Lung (tissue), 16 donors: Measurements from ENCODE around the gene POU5F1. TPM values are rescaled to one million over a fixed set of nuclear protein-coding genes. Genes with fewer than 3 reads are reported as not detected.
A peak's percentile ranks its signal among the peaks of the same experiment; 100 is the strongest.
"Not testable (repeated sequence)": the region's sequence is repeated elsewhere in the genome, so short reads cannot be mapped to it uniquely, and the experiment has no call there.

ENCODE experiments used
- ATAC-seq: fragments of 200-7000 bp; cut with Tn5 transposase; one replicate; pipeline ENCODE4 v1.9.1; 2020; ENCODE audit warnings: moderate number of reproducible peaks; ENCODE audit not compliant: insufficient read depth, low FRiP score
- DNase-seq, 3 donors: peaks; one replicate each; pipeline ENCODE4 v3.0.0-alpha.2; 2013 to 2017
- H3K27ac ChIP-seq, 2 donors: one replicate each; pipeline ENCODE4 v1.5.1; 2013; ENCODE audit warnings: mild to moderate bottlenecking in 2 of 2, moderate library complexity in 2 of 2, control low read depth in 1 of 2, inconsistent platforms in 1 of 2, low read depth in 1 of 2, low read length in 1 of 2
- H3K27me3 ChIP-seq, 3 donors: one replicate each; pipeline ENCODE4 v1.5.1; 2013; ENCODE audit warnings: low read length in 2 of 3; ENCODE audit not compliant: control insufficient read depth in 3 of 3, insufficient read depth in 3 of 3
- H3K36me3 ChIP-seq, 4 donors: one replicate each; pipeline ENCODE4 v1.5.1; 2013; ENCODE audit warnings: low read length in 4 of 4, mild to moderate bottlenecking in 1 of 4, moderate library complexity in 1 of 4; ENCODE audit not compliant: control insufficient read depth in 4 of 4, insufficient read depth in 4 of 4
- H3K4me1 ChIP-seq, 5 donors: one replicate each; pipeline ENCODE4 v1.5.1; 2013; ENCODE audit warnings: low read length in 5 of 5, mild to moderate bottlenecking in 2 of 5, moderate library complexity in 1 of 5; ENCODE audit not compliant: control insufficient read depth in 5 of 5, insufficient read depth in 5 of 5
- H3K4me3 ChIP-seq: one replicate; pipeline ENCODE4 v1.5.1; 2013; ENCODE audit warnings: mild to moderate bottlenecking, control low read depth, moderate library complexity
- H3K9ac ChIP-seq, 2 donors: one replicate each; pipeline ENCODE4 v1.5.1; 2013; ENCODE audit warnings: low read length in 2 of 2, control low read depth in 1 of 2; ENCODE audit not compliant: insufficient read depth in 1 of 2
- H3K9me3 ChIP-seq, 4 donors: one replicate each; pipeline ENCODE4 v1.5.1; 2013; ENCODE audit warnings: low read length in 3 of 4, mild to moderate bottlenecking in 1 of 4, moderate library complexity in 1 of 4; ENCODE audit not compliant: control insufficient read depth in 4 of 4, insufficient read depth in 3 of 4
- WGBS, 2 donors: extraction: QIAGEN DNeasy Blood & Tissue Kit; methylation state at CpG; one replicate each; pipeline ENCODE4 v1.1.7; 2013; 5-methylcytosine and 5-hydroxymethylcytosine counted together
- long read RNA-seq, 5 donors: transcript quantifications; one replicate each; lab custom pipeline, GENCODE V29; 2026
- polyA plus RNA-seq, 2 donors: library from polyadenylated mRNA; stranded (reverse); fragments of 200-250 nt; gene quantifications; one replicate each; pipeline ENCODE4 v1.2.1, GENCODE V29; 2013
- total RNA-seq, 2 donors: library from RNA; depleted of rRNA in 1 of 2; stranded (reverse); fragments of >200 nt in 1 of 2; gene quantifications; one replicate each; pipeline ENCODE4 v1.2.1, GENCODE V29; 2014 to 2021
- TF ChIP-seq, protein P1 (sequence below): IDR thresholded peaks from 2 replicates; pipeline ENCODE4 v1.5.1; 2012; ENCODE audit warnings: mild to moderate bottlenecking; ENCODE audit errors: control extremely low read depth, extremely low read depth
- donor health status: control.
- donor health status: control.
- donor health status: Bipolar disorder and iron deficiency.
- donor health status: healthy.
- donor health status: DM: yes; HTN: yes; CAD: no.

The POU5F1 gene
- total RNA-seq (10 to 100 TPM in 1 of 2 donors, 1 to 10 TPM in 1; 2.2 to 19.5 TPM), polyA plus RNA-seq (1 to 10 TPM; 1.5 to 2.5 TPM)
- long read RNA-seq, donor 1 = 0 reads
- long read RNA-seq, donor 2 = 0 reads
- long read RNA-seq, donor 3 = 0 reads
- long read RNA-seq, donor 4, partial matches to known transcripts = 6 of 6 reads
- long read RNA-seq, donor 4, other reads (novel, unspliced or antisense) = 0 of 6 reads
- long read RNA-seq, donor 5 = 0 reads

- Histone ChIP-seq H3K9me3 (no peaks in the 10 kb centered on the region), H3K4me1 (peaks cover 0 to 6% (median 0%) of the 10 kb centered on the region in 5 donors), H3K9ac (no peak within 1 kb of the TSS), H3K4me3 (no peak within 1 kb of the TSS), H3K27ac (no peak within 1 kb of the TSS), H3K36me3 (no peaks in the 10 kb centered on the region), H3K27me3 (no peaks in the 10 kb centered on the region)
- DNase-seq = no peak
- WGBS, 2 donors = 71 to 80% methylated on average over 9 of the region's 9 CpGs
- TF ChIP-seq, protein P1, sequence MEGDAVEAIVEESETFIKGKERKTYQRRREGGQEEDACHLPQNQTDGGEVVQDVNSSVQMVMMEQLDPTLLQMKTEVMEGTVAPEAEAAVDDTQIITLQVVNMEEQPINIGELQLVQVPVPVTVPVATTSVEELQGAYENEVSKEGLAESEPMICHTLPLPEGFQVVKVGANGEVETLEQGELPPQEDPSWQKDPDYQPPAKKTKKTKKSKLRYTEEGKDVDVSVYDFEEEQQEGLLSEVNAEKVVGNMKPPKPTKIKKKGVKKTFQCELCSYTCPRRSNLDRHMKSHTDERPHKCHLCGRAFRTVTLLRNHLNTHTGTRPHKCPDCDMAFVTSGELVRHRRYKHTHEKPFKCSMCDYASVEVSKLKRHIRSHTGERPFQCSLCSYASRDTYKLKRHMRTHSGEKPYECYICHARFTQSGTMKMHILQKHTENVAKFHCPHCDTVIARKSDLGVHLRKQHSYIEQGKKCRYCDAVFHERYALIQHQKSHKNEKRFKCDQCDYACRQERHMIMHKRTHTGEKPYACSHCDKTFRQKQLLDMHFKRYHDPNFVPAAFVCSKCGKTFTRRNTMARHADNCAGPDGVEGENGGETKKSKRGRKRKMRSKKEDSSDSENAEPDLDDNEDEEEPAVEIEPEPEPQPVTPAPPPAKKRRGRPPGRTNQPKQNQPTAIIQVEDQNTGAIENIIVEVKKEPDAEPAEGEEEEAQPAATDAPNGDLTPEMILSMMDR = no peak
- no peak for ATAC-seq
Measured at GRCh38 chr6:31170600-31170881, at the start of gene POU5F1. Gene POU5F1 (minus strand): TSS chr6:31170682. CDS start chr6:31170620, 62 bp downstream.

DNA sequence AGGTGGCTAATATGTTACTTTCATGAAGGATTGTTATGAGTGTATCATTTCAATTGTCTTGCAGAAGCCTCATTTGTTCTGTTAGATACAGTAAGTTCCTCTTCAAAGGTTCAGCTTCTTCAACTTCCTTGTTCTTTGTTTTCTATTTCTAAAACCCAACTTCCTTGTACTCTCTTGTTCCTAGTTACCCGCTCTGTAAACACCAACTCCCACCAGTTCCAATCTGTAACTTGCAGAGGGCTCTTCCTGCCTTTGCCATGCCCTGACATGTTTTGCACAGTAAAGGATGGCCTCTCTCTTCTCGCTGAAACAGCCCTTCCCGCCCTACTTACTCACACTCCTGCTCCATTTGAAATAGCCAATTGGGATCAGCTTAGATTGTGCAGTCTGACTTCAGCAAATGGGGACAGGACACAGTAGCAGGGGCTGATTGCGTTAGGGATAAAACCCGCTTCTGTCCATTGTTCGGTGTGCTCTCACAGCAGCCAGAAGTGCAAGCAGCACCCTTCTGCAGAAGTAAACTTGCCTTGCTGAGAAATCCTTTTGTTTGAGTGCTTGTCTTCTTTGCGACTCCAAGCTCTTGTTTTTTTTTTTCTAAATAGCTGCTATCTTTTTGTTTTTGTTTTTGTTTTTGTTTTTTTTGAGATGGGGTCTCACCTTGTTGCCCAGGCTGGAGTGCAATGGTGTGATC, 45.9 kb upstream of the POU5F1 start:
- Histone ChIP-seq H3K4me1 (peaks cover 0 to 1% (median 0%) of the 10 kb centered on the region in 5 donors), H3K9me3 (peaks cover 0 to 3% (median 0%) of the 10 kb centered on the region in 4 donors), H3K27ac (peak overlapping the region in 1 of 2 donors; percentile 82), H3K36me3 (no peaks in the 10 kb centered on the region), H3K27me3 (peaks cover 0 to 5% (median 0%) of the 10 kb centered on the region in 3 donors), H3K4me3 (no peak overlapping the region), H3K9ac (no peak overlapping the region)
- WGBS, 2 donors = 53 to 69% methylated on average over 7 of the region's 7 CpGs
- TF ChIP-seq, protein P1 = no peak
- DNase-seq = no peak
- no peak for ATAC-seq

DNA sequence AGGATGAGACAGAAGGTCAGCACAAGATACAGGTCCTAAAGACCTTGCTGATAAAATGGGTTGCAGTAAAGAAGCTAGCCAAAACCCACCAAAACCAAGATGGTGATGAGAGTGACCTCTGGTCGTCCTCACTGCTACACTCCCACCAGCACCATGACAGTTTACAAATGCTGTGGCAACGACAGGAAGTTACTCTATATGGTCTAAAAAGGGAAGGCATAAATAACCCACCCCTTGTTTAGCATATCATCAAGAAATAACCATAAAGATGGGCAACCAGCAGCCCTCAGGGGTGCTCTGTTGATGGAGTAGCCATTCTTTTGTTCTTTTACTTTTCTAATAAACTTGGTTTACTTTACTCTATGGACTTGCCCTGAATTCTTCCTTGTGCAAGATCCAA, 44.7 kb upstream of the POU5F1 start:
- not testable (repeated sequence) for H3K27me3 ChIP-seq, H3K9me3 ChIP-seq, DNase-seq, H3K27ac ChIP-seq, H3K9ac ChIP-seq, H3K36me3 ChIP-seq, H3K4me3 ChIP-seq, ATAC-seq, H3K4me1 ChIP-seq
- 30 to 56% methylated on average over 2 of the region's 2 CpGs for WGBS, 2 donors

DNA sequence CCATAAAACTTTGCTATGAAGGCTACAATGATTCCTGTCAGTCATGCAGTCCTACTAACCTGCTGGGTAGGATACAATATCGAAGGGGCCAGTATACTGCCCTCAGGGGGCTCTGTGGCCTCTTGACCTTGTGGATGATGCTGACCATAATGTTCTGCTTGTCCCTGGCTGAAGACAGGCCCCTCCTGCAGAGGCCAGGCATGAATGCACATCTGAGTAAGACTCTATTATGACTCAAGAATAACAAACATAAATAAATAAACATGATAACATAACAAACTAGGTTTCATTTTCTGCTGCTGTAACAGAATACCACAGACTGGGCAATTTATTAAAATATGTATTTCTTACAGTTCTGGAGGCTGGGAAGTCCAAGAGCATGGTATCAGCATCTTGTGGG, 44.0 kb upstream of the POU5F1 start:
- no peak overlapping the region for H3K27ac ChIP-seq

More for the DNA sequence above, 44.0 kb upstream of the POU5F1 start:
- Histone ChIP-seq H3K27me3 (peaks cover 0 to 5% (median 0%) of the 10 kb centered on the region in 3 donors), H3K9me3 (peaks cover 0 to 3% (median 0%) of the 10 kb centered on the region in 4 donors), H3K4me3 (no peak overlapping the region), H3K36me3 (no peaks in the 10 kb centered on the region), H3K9ac (no peak overlapping the region), H3K4me1 (peaks cover 0 to 10% (median 1%) of the 10 kb centered on the region in 5 donors)
- TF ChIP-seq, protein P1 = no peak
- WGBS, 2 donors = 92 to 94% methylated on average over 1 of the region's 1 CpG
- DNase-seq (no peak), ATAC-seq (no peak)
